ENCODE results near the gene CELSR2. TPM values are rescaled to one million over a fixed set of nuclear protein-coding genes. Genes with fewer than 3 reads are reported as not detected.

The CELSR2 gene
- total and polyA plus RNA-seq, 2 of the 8 experiments (the other 6 are each of a cell fraction or from before 2014, with no cell fraction given), result 12.0 to 27.7 TPM

DNA sequence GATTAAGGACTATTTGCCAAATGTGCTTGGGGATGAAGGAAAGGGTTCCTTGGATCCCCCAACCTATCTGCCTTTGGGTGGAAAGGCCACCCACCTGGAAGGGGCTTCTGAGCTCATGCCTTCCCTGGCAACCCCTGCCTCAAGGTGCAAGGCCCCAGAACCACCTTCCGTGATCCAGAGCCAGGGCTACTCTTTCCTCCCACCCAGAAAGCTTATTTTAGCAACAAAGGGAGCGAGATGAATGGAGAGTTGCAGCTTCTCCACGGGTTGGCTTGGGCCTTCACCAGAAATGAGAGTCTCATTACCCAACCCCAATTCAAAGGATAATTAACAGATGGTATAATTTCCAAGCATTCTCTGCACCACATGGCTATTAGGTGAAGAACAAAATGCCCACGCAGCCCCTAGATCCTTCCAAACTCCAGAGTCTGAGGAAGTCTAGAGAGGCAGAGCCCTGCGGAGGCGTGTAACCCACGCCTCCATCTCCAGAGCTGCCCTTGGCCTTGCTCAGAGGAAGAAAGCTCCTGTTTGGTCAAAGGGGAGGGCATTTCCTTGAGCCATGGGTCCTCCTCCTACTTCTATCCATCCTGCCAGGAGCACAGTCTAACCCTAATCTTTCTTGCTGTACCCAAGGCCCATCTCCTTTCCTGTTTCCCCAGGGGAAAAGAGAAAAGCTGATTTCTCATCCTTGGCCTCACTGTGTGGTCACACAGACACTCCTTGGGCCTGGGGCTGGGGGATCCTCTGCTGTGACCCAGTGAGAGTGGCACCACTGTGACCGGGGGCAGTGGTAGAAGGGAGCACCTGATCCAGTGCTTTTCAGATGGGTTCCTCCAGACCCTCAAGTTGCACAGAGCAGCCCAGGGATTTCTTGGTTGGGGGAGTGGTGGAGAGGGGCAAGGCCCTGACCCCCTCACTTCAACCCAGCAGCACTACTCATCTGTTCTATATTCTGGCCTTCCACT, 1.7 kb upstream of the CELSR2 start (continued):
- no peak for TF ChIP-seq CEBPB (IDR thresholded peaks at IDR 0.05; ENCODE audit: low read depth, low read length)
- TF ChIP-seq ASH2L (IDR thresholded peaks at IDR 0.05; ENCODE audit: low read length), result no peak
- no peak for TF ChIP-seq TBP (IDR thresholded peaks at IDR 0.05; ENCODE audit: low read depth, low read length)

Measured in H1 (cell line).